Retina (tissue), 1 donor: ENCODE data around the gene TRAPPC2.
A peak's percentile ranks its signal among the peaks of the same experiment; 100 is the strongest.

Source experiments
- DNase-seq: peaks from one replicate; pipeline ENCODE4 v3.0.0-alpha.2; 2016

The TRAPPC2 gene

DNA sequence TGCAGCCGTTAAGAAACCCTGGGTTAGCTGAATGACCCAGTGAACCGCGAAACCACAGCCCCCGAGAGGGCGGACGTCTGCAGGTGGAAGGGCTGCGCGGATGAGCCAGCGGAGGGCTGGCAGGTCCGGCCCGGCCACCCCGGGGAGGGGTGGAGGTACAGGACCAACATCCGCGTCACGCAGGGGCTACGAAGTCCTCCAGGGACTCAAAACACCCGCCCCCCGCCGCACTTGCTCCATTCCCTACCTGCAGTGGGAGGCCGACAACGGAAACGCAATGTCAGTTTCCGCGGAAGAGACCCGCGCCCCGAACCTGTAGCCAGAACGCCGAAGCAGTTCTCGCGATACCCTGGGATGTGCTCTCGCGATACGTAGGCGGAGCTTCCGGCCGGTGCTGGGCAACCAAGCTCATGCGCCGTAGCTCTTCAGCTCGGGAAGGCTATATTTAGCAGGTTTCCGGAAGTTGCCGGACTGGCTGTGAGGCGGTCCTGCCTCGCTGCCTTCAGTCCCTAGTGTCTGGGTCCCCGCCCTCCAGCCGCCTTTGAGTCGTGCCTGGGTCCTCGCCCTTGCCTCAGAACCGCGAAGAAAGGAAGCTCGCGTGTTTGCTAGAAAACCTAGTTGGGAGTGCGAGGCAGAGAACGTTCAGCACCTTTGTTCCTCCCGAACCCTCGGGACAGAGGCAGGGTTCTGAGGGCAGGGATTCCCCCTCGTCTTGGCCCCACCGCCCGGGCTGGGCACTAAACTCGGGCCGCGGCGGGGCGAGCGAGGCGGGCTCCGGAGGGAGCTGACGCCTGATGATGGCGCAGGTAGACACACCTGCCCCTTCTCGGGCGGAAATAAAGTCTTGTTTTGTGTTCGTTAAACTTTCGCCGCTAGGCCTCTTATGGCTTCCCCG lies at the start of gene TRAPPC2, which contains the start of gene OFD1:
TSS of gene TRAPPC2 (minus strand) at position 343 of the 895 bp plus-strand sequence. CDS start 14,657 bp downstream, outside the sequence.
TSS of gene OFD1 (plus strand) at position 471 of the 895 bp plus-strand sequence. CDS start at position 795, 324 bp downstream.
- peak; percentile 96 for DNase-seq

DNA sequence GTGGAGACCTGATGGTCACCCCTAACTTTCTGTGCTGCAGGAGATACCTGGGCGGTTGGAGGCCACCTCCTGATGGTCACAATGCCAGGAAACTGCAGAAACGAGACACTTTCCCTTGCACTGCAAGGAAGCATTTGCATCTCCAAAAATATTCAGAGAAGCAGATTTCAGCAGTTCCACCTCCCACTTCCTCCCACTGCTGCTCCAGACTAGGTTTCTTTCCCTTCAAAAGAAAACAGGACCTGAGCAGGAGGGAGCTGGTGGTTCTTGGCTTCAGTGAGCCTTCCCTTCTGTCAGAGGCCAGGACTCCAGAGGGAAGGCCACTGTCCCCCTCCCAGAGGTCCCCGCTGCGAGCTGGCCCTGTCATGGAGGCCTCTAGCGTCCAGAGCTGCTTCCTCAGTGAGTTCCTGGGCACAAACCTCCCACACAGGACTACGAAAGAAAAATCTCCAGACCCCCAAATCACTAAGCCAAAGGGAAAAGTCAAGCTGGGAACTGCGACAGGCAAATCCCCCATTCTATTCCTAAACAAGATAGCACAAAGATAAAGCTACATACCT lies 46.5 kb upstream of the TRAPPC2 start:
- no peak for DNase-seq

DNA sequence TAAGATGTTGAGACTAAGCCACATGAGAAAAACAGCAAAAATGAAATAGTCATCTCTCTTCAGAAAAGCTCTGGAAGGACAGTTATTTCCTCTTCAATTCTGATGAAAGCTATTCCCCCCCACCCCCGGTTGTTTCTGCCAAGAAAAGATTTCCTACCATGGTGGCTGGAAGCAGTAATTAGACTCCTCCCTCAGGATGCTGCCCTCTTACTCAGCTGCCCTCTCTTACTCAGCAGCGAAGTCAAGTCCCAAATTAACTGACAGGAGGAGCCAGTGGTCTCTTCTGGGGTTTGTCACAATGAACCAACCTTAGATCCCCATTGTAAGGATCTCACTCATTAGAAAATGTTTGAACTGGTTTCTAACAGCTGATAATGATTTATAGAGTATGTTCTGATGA lies 44.5 kb upstream of the TRAPPC2 start:
- no peak for DNase-seq

DNA sequence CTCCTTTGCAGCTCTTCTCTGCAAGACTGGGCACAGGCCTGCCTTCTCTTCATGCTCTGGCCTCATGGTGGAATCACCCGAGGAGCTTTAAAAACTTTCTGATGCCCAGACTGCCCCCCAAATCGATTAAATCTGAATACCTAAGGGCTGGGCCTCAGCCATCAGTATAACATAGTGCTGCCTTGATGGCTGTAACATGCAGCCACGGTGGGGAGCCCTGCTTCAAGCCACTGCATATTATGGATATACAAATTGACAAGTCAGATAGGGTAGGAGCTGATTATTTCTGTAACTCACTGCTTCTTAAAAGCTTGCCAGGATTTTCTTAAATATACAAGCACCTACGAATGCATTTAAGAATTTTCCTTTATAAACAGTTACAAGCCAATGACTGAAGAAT lies 42.0 kb upstream of the TRAPPC2 start:
- no peak for DNase-seq

DNA sequence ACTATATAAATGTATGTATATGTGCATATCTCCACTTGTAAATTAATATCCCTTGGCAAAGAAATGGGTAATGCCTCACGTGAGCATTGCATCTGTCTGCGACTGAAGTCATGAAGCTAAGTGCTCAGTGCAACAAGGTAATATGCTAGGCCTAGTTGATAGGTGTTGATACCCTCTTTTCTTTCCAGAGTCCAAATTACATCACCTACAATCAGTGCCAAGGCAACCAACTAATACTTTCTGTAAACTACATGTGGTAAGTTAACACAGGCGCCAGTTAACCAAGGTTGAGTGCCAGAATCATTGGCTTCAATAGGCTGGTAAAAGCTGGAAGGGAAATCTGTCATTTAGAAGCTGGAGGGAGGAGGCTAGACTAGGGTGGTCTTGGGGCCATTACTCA lies 41.4 kb upstream of the TRAPPC2 start:
- DNase-seq, result no peak

DNA sequence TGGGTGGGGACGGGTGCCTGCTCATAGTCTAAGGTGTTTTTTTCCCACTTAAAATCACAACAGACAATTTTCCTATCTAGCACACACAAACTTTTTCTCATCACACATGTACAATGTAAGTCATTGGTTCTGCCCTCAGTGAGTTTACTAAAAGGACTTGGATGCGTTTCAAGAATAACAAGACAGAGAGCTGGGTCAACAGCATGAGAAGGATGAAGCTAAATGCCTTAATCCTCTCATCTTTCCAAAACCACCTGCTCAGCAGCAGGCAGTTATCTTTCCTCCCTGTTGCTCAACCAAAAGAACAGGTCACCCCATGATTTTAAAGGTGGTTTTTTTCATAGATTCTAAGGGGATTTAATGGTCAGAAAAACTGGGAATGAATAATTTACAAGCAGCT lies 40.3 kb upstream of the TRAPPC2 start:
- DNase-seq, result no peak

DNA sequence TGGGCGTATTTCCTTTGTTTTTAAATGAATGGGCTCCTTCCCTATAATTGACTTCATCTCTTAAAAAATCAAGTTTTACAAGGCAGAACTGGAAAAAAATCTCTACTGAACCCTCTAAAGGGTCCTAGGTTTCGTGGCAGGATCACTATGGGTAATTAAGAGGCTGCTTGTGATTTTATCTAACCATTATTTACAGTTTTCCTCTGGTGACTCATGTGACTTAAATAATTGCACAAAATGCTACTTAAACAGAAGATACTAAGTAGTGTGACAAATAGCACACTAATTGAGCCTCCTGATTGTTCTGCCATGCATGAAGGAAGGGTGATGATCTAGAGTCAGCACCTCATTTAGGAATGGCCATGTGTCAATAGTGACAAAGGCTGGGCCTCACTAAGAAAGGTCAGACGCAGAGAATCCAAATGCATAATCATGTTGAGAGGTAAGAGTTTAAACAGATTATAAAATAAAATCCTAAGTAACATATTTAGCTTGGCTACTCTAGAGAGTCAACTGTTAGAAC lies 35.7 kb upstream of the TRAPPC2 start:
- no peak for DNase-seq

DNA sequence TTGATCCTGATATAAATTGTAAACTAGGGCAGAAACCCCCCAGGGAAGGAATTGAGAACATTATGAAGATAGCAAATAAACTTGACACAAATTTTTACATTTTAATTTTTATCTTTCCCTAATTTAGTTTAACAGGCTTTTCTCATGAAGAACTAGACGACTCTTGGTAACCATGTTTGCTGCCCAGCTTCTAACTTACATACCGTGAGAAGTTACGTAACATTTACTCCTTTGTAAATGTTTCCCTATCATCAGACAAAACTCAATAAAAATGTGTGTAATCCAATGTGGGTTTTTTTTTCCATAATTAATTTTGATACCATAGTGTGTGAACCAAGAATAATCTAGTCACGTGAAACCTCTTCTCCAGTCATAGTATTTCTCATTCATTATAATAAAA lies 34.5 kb upstream of the TRAPPC2 start:
- DNase-seq, result no peak

DNA sequence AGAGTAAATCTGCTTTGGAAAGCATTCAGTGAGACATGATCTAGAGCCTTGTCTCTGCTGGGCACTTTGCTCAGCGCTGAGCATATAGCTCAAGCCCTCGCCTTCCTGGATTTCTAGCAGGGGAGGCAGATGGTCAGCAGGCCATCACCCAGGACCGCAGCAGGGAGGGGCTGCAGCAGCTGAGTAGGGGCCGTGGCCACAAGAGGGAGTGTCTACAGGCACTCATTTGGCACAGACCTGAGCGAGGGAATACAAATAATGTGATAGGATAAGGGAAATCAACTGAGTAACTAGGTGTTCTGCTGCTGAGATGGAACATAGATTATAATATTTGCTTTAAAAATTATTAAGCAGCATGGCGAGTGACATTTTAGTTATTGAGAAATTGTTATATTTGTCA lies 30.3 kb upstream of the TRAPPC2 start:
- no peak for DNase-seq

DNA sequence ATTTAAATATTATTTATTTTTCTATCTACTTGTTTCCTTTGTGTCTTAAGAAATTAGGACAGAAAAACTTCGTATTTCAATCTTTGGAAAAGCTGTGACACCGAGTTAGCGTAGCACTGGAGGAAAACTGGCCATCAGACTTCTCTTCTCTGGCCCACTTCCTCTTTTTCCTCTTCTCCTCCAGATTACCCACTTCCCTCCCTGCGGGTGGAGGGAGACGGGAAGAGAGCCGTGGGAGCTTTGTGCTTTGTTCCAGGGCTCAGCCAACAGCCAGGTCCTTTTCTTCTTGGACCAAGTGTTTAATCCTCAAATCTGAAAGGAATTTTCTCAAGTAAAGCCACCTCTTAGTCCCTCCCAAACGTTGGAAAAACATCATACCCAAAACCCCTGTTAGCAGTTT lies 29.9 kb upstream of the TRAPPC2 start:
- DNase-seq, result no peak

DNA sequence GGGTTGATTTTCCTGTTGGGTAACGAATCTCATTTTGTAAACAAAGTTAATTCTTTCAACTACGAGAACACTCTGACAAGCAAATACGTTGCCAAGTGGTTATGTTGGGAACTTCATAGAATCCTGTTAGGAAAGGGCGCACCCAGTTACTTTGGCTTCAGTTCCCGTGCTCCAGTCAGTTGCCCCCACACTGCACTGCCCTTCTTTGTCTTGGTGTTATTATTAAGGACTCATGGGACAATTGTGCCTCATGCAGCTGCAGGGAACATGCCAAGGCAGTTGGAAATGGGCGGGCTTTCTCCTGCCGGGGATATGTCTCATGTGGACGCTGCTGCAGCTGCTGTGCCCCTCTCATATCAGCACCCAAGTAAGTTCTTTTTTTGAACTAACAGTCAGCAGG lies 29.1 kb upstream of the TRAPPC2 start:
- peak; percentile 50 for DNase-seq

DNA sequence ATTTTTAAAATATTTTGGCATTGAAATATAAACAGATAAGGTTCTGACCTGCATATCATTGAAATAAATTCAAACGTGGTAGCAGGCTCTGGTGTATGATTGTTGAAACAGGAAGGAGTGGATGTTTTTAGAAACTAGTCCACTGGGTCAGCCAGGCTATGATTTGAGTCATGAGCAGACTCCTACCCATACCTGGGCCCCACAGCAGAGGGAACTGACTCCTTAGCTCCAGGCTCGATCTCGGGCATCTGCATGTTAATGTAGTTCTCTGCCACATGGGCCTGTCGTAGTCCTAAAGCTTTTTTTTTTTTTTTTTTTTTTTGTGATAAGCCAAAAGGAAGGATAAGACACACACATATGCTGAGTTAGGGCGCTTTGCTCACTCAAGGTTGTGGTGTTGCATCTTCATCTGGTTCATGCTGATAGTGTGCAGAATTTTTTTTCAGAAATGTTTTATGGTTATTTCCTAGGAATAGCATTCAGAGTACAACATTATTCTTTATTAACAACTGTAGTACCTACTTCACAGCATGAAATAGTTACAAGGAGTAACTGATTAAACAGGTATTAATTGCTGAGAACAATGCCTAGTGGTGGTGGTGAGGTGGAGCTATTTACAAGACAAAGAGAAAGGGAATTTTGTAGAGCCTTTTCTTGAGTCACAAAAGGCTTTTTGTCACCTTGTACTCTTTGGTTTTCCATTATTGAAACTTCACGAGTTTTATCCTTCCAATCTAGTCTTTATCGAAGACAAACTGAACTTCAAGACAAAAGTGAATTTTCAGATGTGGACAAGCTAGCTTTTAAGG lies 27.4 kb upstream of the TRAPPC2 start:
- DNase-seq, result no peak

DNA sequence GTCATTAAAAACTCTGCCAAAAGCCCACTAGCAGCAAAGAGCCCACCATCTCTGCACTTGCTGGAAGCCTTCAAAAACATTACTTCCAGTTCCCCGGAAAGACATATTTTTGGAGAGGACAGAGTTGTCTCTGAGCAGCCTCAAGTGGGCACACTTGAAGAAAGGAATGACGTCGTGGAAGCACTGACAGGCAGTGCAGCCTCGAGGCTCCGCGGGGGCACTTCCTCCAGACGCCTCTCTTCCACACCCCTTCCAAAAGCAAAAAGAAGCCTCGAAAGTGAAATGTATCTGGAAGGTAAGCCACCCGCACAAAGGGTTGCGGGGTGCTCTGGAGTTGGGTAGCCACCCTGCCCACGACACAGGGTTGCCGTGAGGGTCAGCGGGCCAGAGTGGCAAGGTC lies 26.0 kb upstream of the TRAPPC2 start:
- DNase-seq, result no peak

DNA sequence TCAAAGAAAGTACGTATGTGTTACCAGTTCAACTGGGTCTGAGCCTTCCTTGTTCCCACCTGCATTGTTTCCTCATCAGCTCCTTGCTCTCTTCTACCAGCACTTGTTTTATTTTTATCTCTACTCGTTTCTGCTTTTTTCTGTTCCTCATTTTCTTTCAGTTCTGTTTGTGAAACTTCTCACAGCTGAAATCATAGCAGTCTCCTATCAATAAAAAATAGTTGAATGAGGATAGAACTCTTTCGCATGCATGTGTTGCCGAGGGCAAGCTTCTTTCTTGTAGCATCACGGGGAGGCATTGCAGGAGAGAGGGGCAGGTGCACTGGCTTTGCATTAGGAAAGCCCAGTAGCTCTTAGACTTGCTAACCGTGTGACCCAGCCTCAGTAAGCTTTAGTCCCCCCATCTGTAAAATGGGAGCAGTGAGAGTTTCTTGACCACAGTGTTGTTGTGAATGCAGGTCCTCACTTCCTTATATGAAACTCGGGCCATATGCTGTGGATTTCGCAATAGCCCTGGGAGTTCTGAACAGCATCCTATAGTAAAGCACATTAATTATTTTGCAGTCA lies 24.8 kb upstream of the TRAPPC2 start:
- DNase-seq, result no peak

DNA sequence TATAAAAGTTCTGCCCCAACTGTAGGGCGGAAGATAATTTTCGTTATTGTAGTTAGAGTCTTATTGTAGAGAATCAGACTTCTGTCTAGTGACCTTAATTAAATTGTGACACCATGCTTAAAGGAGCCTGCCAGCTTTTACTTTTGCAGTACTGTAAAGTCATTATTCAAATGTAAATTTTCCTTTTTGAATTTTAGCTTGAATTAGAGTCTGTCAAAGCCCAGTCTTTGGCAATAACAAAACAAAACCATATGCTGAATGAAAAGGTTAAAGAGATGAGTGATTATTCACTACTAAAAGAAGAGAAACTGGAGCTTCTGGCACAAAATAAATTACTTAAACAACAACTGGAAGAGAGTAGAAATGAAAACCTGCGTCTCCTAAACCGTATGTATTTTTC lies 22.0 kb upstream of the TRAPPC2 start:
- DNase-seq, result no peak

DNA sequence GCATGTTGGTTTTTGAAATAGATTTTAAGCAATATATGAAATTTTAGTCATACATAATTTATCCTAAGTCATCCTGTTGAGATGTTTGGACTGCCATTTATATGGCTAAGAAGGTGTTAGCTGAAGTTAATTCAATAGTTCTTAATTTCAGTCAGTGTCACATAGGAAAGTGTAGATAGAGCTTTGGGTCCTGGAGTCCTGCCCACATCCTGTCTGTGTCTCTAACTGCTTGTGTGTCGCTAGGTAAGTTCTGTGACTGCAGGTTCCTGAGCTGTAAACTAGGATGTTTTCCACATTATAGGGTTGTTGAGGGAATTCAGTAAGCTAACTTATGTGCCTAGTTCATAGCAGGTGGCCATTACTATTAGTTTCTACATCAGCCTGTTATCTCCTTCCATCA lies 20.8 kb upstream of the TRAPPC2 start:
- no peak for DNase-seq

DNA sequence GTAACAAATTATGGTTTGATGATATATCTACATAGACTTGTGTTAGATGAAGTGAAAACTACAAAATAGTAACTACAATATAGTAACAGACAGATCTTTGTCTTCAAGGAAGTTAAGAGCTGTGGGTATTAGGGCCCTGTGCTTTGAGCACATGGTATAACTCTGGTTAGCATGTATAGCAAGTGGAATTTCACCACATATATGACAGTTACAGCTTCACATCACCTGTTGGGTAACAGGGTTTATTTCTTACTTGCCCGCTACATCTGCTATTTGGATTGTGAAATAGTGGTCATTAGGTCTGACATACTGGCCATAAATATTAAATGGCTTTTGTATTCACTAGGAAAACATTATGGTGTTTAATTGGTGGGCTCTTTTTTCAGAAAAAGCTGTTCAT lies 20.3 kb upstream of the TRAPPC2 start:
- DNase-seq, result no peak

DNA sequence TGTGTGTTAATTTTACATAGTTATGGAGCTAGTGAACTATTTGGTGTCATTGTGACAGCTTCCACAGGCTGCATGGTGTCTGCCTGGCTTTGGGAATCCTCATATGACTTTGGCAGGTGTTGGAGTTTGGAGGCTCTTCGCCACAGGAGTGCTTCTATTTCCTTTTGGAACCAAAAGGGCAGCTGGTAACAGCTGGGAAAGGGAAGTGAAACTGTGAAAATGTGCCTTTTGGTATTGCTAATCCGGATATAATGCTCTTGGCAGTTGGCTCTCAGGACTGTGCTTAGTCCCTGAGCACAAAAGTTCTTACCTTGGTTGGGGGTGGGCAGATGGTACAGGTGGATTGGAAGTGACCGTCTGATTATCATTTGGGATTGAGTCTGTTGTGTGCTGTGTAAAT lies 18.2 kb upstream of the TRAPPC2 start:
- DNase-seq, result no peak

DNA sequence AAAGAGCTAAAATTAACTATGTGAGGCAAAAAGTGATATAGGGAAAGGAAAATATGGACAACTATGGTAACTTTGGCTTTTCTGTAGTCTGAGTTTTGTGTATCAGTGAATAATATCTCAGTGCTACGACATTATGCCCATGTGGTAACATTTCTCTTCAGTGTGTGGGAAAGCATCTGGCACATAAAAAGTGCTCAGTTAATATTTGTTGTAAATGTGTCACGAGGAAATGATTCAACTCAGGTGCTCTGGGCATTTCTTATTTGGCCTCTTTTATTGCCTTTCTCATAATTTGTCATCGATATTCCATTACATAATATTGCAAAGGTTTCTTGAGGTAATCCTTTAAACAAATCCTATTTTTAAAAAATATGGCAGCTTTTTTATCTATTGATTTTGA lies 17.7 kb upstream of the TRAPPC2 start:
- DNase-seq, result no peak

DNA sequence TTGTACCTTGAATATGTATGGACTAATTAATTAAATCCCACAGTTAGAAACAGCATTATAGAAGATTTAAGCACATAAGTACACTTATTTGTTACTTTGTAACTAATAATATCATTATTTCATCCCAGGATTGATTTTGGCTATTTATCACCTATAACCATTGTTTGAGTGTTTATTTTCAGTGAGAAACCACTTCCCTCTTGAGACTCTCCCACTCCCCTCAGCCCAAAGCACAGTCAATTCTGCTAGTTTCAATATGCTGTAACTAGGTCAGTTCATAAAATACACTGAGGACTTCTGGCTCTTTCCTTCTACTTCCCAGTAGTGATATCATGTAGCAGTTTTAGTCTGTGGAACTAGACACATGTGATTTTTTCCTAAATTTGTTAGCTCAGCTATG lies 16.4 kb upstream of the TRAPPC2 start:
- DNase-seq, result no peak

DNA sequence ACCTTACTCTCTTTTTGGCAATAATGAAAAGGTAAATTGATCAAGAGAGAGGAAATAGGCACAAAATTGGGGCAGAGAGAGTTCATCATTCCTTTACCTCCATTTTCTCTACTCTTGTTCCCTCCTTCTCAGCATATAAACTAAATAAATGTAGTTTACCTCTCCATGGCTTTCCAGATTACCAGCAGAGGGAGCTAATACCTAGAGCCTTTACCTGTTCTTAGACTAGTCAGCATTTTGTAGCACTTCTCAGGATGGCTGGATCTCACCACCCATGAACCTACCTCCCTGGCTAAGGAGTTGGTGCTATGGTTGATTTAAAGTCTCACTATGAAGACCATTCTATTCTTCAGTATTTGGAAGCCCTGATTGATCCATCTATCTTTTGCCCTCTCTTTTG lies 15.8 kb upstream of the TRAPPC2 start:
- DNase-seq, result no peak

DNA sequence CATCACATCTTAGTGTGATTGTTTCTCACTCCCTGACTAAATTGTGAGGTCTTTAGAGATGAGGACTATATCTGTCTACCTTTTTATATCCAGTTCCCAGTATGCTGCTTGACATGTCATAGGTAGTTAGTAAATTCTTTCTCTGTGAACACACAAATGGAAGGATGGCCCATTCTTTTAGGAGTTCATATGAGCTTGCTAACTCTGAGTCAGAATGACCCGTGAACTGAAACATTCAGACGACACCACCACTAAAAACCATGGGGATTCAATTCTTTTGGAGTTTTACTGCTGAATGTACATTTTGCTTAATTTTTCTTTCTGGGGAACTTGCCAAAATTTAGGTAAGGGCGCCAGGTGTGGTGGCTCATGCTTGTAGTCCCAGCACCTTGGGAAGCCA lies 14.1 kb upstream of the TRAPPC2 start:
- DNase-seq, result no peak

DNA sequence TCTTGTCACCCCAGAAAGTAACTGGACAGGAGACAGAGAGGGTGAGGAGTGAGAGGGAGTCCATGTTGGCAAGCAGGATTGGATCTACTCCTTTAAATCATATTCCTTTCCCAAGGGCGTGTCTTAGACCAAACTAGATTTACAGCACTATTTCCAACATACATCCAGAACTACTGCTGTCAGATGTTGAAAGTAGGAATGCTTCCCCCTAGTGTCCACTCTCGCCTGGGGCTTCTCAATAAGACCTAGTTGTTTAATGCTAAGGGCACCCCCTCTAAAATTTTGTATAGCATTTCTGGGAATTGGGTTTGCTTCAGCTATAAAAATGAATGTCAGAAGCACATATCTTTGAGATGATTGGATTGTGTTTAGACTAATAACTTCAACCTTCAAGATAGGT lies 13.4 kb upstream of the TRAPPC2 start:
- no peak for DNase-seq
